HuH-7 (cell line): Measurements from ENCODE around the gene ARL16.
"Not testable (repeated sequence)": the region's sequence is repeated elsewhere in the genome, so short reads cannot be mapped to it uniquely, and the experiment has no call there.

Source experiments
- DNase-seq: peaks from one replicate; pipeline ENCODE4 v3.0.0; 2011; ENCODE audit warnings: low spot score

ARL16 gene

DNA sequence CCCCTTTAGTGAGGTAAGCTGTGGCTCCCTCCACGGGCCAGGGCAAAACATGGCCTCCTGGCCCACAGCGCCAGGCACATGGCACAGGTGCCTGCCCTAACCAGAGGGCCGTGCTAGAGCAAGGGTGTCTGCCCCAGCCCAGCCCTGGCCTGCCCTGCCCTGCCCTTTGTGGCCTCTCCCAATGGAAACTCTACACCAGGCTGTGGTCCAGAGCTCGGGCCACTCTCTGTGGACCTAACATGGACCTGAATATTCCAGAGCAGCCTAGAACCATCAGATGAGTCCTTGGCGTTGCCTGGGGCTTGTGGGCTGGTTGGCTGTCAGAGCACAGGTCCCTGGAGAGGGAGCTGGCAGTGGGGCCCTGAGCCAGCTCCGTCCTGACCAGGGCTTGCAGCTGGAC lies 11.6 kb upstream of the ARL16 start:
- DNase-seq, result no peak

DNA sequence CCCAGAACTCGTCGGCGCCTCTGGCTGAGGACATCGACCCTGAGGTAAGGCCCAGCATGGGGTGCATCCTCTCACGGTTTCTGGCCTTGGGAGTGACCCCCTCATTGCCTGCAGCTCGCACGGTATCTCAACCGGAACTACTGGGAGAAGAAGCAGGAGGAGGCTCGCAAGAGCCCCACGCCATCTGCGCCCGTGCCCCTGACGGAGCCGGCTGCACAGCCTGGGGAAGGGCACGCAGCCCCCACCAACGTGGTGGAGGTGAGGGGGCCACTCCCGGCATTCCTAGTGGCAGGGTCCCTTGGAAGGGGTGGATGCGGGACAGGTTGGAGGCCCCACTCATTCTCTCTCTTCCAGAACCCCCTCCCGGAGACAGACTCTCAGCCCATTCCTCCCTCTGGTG lies 11.2 kb upstream of the ARL16 start:
- no peak for DNase-seq

DNA sequence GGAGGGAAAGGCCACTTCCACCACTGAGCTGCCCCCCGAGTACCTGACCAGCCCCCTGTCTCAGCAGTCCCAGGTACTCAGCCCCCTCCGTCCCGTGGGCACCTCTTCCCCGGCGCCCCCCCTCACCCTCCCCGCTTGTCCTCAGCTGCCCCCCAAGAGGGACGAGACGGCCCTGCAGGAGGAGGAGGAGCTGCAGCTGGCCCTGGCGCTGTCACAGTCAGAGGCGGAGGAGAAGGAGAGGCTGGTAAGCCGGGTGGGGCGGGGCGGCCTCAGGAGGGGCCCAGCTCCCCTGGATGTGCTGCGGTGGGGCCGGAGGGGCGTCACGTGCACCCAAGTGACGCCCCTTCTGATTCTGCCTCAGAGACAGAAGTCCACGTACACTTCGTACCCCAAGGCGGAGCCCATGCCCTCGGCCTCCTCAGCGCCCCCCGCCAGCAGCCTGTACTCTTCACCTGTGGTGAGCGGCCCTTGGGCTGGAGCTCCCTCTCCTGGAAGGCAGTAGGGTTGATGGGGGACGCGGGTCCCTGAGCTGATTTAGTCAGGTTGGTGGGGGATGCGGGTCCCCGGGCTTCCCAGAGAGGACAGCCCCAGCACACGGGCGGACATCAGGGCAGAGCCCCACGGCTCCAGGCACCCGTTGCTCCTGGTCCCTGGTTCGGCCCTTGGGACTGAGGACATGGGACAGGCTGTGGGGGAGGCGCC lies 10.1 kb upstream of the ARL16 start:
- DNase-seq, result no peak

DNA sequence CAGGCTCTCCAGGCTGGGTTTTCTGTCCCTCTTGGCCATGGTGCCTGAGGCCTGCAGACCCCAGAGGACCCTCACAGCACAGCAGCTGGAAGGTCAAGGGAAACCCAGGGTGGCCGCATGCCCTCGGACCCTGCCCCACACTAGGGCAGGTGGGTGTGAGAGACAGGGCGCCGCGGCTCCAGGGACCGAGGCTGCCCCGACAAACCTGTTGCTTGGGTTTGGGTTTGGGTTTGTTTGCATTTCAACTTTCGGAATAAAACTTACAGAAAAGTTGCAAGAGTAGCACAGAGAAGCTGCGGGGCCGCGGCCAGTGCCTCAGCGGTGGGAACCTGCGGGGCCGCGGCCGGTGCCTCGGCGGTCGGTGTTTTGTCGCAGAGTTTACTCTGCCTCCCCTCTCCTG lies 8.0 kb upstream of the ARL16 start:
- DNase-seq, result no peak

DNA sequence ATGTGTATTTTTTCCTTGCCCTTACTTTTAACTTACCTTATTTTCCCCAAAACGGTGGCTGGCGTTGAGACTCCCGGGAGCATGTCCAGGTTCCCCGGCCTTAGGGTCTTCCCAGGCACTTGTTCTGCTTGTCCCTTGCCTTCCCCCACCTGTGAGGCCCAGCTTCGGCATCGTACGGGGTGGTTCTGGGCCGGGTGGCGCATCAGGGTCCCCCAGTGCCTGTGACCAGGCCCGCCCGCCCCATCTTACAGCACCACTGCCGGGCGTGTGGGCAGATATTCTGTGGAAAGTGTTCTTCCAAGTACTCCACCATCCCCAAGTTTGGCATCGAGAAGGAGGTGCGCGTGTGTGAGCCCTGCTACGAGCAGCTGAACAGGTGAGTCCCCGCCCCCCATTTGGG lies 7.6 kb upstream of the ARL16 start:
- DNase-seq, result no peak

DNA sequence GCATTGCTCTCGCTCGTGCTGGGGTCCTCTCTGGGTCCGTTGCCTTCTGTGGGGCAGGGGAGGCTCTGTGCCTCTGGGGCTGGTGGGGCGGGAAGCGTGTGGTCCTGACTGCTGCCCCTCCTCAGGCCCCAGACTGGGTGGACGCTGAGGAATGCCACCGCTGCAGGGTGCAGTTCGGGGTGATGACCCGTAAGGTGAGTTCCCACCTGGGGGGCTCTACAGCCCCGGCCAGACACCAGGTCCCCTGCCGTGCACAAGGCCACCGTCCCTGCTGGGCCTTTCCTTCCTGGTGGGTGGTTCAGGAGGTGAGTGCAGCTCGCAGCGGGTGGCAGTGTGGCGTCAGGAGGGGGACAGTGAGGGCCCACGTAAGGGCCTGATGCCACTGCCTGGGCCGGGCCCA lies 7.0 kb upstream of the ARL16 start:
- DNase-seq, result no peak

DNA sequence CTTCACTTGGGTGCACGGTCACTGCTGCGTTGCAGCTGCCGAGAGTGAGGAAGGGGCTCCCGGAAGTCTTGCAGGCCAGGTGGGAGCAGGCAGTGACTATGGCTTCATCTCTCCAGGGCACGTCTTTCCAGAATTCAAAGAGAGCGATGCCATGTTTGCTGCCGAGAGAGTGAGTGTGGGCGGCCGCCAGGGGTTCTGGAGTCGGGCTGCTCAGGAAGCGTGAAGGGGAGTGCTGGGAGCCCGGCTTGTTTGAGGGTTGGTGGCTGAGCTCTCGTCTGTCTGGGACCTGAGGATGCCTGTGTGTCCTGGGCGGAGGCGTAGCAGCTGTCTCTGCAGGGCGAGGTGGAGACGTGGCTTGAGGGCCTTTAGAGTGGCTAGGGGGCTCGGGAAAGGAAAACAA lies 6.5 kb upstream of the ARL16 start:
- no peak for DNase-seq

DNA sequence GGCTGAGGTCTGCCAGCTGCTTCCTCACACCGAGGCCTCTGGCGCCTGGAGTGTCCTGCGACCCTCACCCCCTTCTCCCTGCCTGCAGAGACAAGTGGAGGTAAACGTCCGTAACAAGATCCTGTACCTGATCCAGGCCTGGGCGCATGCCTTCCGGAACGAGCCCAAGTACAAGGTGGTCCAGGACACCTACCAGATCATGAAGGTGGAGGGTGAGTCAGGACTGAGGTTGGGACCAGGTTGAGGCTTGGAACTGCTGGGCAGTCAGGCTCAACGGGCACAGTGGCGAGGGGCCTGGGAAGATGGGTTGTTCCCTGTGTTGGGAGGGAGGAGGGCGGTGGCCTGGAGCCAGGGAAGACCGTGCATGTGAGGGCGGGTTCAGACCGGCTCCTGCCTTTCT lies 5.0 kb upstream of the ARL16 start:
- DNase-seq, result no peak

DNA sequence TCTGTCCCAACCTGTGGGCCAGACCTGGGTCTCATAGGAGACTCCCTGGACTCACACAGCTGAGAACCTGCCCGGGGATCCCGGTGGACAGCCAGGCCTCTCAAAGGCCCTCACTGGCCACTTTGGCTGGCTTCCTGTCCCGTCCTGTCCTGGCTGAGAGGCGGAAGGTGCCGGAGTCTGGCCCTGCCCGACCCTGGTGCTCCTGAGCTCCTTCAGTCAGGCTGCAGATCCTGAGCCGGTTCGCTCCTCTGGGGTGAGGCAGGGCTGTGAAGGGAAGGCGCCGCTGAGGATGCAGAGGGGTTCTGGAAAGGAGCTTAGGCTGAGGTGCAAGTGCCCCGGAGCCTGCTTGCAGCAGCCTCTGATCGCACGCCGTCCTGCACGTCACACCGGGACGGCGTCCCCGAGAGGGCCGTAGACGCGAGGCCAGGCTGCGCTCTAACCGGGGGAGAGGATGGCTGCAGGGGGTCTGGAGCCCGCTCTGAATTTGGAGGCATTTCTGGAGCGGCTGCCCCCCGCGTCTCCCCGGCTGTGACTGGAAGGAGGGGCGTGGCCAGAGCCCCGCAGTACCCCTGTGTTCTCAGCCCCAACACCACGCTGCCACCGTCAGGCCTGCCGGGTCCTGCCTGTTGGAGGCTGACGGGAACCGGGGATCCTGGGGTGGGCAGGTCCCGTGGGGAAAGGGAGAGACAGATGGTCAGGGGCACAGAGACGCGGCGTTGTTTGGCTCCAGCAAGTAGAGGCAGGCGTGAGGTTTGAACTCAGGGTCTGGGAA lies 4.4 kb upstream of the ARL16 start:
- no peak for DNase-seq

DNA sequence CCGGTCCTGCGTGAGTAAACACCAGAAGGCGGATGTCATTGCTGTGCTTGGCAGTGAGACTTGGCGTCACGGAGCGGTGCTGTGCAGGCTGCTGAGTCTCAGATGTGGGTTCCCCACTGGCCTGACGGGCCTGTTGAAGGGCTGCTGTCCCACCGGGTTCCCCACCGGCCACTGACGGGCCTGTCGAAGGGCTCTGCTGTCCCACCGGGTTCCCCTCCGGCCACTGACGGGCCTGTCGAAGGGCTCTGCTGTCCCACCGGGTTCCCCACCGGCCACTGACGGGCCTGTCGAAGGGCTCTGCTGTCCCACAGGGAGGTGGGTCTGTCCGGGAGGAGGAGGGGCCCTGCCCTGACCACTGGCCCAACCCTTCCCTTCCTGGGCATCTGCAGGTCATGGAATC lies 3.0 kb upstream of the ARL16 start:
- no peak for DNase-seq

DNA sequence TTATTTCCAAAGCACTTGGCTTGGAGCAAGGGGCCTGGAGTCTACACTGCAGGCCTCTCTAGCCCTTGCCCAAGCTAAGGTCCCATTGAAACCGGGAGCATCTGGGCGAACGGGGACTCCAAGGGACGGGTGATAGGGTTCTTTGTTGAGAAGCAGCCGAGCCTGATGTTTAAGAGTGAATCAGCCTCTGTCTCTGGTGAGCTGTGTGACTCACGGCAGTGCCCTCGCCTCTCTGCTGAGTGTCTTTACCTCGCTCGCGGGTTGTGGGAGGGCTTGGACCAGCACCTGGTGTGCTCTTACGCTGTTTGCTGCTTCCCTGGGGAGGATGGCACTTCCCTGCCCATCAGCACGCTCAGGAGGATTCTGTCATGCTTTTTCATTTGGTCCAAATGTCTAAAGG lies 1.5 kb upstream of the ARL16 start:
- DNase-seq, result no peak

DNA sequence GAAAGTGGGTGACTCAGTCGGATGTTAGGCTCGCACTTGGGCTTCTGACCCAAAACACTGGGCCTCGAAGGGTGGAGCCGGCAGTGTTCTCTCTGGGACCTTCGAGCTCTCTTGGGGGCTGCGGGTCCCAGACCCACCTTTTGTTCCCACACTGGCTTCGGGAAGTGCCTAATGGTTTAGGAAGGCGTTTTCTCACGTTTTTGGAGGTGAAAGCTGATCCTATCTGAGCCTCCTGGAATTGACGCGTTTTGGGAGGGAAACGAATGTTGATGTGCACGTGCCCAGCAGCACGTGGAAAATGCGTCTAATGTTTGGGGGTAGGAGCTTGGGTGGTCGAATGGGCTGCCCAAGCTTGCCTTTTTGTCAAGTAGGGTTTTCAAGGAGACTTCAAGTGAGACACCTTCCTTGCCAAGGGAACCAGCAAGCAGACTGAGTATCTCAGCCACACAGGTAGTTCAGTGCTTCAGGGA lies 880 bp upstream of the ARL16 start:
- no peak for DNase-seq

DNA sequence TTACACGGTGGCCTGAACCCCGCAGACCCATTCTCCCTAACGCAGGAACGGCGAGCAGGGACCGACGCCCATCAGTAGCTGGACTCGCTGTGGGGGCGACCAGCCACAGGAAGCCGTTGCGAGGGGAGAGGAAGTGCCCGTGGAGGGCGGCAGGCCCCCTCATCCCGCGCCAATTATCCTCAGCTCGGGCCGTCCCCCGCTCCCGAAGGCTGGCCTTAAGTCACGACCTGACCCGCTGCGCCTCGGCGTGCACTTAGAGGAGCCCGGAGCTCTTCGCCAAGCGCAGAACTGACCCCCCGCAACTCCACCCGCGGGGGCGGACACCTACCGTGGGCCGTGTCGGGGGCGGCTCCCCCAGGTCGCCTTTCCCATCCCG lies 401 bp downstream of the ARL16 start:
- DNase-seq, result no peak

DNA sequence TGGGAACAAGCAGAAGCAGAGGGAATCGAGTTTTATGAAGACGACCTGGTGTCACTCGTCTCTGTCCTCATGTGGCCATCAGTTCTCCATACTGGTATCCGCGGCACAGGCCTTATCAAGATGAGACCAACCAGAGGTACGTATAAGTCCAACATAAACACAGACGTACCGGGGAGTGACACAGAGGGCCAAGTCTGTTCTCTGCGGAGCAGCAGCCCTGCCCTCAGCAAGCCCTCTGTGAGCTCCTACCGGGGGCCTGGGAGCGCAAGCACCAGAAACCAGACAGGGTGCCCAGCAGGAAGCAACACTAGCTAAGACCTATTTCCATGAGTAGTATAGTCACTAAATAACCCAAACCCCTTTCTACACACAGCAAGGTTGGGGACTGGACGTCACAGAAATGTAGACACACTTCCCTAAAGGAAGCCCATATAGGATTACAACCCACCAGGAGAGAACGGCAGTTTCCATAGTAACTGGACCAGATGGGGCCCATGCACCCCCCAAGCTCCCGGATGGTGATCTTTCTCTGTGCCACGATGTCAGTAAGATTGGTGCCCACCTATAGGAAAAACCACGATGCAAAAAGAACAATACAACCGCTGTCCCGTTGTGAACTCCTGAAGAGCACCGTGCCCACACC lies 911 bp downstream of the ARL16 start:
- DNase-seq, result no peak

DNA sequence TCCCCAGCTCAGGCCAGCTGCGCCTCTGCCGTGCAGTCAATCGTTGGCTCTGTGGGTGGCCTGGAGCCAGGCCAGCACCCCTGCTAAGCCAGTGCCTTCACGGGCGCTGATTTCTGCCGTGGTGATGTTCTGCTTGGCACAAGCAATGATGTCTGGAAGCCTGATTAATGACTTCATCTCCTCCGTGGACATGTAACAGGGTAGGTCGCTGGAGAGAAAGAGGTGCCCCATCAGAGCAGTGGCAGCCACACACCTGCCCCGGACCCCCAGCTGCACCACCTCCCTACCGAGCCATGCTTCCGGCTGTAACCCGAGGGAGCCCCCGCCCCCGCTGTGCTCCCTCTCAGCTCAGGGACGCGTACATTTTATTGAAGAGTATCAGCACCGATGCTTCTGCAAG lies 1.9 kb downstream of the ARL16 start:
- no peak for DNase-seq

DNA sequence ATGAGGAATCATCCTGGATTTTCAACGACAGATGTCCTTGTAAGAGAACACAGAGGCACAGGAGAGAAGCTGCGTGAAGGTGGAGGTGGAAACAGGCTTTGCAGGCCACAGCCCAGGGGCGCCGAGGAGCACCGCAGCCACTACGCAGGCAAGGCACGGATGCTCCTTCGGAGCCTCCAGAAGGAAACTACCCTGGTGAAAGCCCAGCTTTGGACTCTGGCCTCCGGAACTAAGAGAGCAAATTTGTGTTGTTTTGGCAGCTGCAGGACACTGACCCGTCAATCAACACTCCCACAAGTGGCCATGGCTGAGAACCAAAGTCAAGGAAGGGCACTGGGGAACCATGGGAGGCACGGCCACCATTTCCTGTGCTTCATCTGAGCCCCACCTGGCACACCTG lies 3.4 kb downstream of the ARL16 start:
- no peak for DNase-seq

DNA sequence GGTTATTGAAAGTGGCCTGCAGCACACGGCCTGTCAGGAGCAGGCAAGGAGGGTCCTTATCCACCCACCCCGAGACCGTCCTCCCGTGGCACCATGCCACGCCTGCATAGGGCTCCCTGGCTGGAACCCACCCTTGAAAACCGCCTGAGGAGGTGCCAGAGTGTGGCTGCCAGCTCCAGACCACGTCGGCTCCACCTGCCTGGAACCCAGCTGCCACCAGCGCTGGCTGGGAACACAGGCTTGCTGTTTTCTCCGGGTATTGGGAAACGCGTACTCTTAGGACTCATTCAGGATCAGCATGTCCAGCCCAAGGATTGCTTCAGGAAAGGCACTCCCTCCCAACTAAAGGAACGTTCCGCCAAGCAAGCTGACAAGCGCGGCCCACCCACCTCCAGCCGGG lies 6.7 kb downstream of the ARL16 start:
- no peak for DNase-seq

DNA sequence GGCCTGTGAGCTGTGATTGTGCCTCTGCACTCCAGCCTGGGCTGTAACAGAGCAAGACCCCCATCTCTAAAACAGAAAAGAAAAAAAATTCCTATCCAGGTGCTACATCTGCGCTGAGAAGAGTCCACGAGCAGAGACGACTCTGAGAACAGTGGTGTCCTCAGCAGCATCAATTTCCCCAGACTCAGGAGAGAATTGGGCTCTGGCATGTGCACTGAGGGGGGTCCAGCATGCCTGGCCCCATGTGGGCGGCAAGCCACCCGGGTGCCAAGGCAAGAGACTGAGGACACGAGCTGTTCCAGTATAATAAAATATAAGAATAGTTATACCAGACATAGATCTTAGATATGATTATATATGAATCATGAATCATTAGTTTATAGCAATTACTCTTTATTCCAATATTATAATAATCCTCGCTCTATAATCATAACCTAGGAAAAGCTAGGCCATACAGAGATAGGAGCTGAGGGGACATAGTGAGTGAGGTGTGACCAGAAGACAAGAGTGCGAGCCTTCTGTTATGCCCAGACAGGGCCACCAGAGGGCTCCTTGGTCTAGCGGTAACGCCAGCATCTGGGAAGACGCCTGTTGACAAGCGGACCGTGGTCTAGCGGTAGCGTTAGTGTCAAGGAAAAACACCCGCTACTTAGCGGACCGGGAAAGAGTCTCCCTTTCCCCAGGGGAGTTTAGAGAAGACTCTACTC lies 7.9 kb downstream of the ARL16 start:
- not testable (repeated sequence) for DNase-seq

DNA sequence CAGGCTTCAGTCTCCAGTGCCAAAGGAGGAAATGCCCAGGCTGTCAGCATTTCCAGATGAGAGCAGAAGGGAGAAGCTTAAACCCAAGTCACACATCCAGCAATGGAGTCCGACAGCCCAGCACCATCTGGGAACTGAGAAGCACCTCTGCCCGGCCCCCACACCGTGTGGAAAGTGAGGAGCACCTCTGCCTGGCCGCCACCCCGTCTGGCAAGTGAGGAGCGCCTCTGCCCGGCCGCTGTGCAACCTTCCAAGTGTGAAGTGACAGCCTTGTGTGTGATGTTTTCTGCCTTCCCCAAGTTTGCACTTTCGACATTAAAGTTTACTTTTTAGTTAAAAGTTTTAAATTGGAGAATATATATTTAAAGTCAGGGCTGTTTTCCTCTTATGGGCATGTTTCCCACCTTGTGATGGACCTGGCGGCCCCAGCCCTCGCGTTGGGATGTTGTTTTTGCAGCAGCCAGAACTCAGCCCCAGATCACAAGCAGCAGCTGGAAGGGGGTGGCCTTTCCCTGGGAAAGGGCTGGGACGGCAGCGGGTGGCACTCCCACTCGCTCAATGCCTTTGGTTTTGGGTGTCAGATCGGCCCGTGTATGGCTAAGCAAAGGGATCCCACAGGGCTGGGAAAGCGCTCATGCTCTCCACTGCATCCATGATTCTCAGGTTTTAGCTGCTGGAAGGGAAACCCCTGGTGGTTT lies 9.9 kb downstream of the ARL16 start:
- no peak for DNase-seq

DNA sequence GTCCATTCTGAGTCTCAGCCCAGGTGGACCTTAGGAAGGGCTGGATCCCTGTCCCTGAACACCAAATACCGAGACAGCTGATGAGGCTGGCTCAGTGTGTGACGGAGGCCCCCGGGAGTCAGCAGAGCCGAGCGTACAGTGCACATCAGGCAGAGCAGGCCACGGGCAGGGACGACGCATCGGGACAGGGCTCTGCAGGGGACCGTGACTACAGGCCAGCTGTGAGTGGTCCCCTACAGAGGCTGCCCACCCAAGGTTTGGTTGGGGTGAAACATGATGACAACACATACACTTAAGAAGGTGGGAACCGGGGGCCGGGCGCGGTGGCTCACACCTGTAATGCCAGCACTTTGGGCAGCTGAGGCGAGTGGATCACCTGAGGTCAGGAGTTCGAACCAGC lies 10.6 kb downstream of the ARL16 start:
- no peak for DNase-seq

DNA sequence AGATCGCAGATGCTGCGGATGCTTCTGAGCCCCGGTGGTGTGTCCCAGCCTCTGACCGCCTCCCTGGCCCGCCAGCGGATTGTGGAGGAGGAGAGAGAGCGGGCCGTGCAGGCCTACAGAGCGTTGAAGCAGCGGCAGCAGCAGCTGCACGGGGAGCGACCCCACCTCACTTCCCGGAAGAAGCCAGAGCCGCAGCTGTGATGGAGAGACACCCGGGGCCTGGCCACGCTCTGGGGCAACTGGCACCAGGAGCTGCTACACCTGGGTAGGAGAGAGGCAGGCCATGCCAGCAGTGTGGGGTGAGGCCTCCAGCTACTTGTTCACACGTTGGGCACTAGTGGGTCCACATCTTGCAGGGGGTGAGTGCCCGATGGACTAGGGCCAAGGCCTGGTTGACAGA lies 11.1 kb downstream of the ARL16 start:
- no peak for DNase-seq

DNA sequence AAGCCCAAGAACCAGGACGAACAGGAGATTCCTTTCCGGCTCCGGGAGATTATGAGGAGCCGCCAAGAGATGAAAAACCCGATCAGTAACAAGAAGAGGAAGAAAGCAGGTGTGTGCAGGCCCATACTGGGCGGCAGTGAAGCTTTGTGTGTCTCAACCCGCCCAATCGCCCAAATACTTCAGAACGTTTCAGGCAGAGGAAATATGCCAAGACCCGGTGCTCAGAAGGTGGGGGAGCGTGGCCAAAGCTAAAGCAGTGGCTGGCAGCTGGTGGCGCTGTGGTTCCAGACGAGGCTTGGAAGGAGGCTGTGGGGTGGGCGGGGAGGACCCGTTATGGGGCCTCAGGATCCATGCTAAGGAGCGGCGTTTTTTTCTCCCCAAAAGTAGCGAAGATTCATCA lies 15.8 kb downstream of the ARL16 start:
- no peak for DNase-seq
